ENCODE data around the gene ADH5. TPM values are rescaled to one million over a fixed set of nuclear protein-coding genes. Genes with fewer than 3 reads are reported as not detected.
"Not testable (repeated sequence)": the region's sequence is repeated elsewhere in the genome, so short reads cannot be mapped to it uniquely, and the experiment has no call there.

Gene ADH5
- total and polyA plus RNA-seq, 7 donors, result 59.8 to 108 (median 75.1) TPM

DNA sequence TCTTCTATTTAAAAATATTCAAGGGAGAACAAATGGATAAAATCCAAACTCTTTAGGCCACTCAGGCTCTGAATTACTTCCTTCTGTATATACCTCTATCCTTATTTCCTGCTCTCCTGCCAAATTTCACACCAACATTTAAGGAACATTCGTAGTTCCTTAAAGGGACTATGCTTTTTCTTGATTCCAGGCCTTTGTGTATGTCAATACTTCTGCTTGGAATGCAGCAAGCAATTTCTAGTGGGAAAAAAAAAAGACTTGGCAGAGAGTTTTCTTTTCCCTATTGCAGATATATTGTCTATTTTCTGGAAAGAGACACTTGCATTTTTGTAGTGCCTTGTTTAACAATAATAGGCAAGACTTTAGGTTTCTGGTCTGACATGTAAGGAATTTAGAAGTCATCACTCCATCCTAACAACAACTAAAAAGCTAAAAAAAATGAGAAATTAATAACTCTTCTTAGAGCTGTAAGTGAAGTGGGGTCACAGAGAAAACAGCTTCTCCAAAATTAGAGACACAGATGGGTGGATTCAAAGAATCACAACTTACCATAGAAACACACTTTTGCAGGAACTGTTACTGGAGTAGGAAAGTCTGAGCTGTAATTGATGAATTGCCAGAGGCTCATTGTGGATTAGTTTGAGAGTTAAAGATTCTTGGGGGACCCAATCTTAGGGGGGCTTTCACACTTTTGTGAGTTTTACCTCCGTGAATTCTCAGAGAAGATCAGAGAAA is 2.1 kb upstream of the ADH5 start:
- DNase-seq (no peak), ATAC-seq (no peak)
- H3K27me3 ChIP-seq (ENCODE audit: insufficient read depth in 3 of 3, low read length in 2 of 3), result no peaks in the 10 kb centered on the region
- no peak for TF ChIP-seq CTCF (IDR thresholded peaks at IDR 0.05)
- H3K36me3 ChIP-seq (ENCODE audit: insufficient read depth in 1 of 2, low read depth in 1 of 2), result no peaks in the 10 kb centered on the region
- H3K27ac ChIP-seq, result no peak overlapping the region
- 68 to 82% (median 80%) methylated on average over 2 of the region's 2 CpGs for WGBS, 3 donors
- intact Hi-C loops (cut with DNase I), result no loop called here
- peak overlapping the region; percentile 90 for H3K4me3 ChIP-seq
- peaks cover 23% of the 10 kb centered on the region for H3K4me1 ChIP-seq
- H3K9me3 ChIP-seq, result no peaks in the 10 kb centered on the region

- intact Hi-C loops (cut with DNase I), result loop anchor here (5.0 to 10.0 kb wide), 2 partner anchors 153 to 156 kb away; no protein-coding TSS in a partner anchor
- H3K9me3 ChIP-seq, result no peaks in the 10 kb centered on the region
- WGBS, 3 donors, result 5 to 11% (median 5%) methylated on average over 14 to 15 of the region's 15 CpGs
- peak overlapping the region; percentile 90 for H3K4me3 ChIP-seq
- H3K4me1 ChIP-seq, result peaks cover 23% of the 10 kb centered on the region
- peak overlapping the region; percentile 94 for H3K27ac ChIP-seq
- ATAC-seq (peak; percentile 52 to 81 (median 72)), DNase-seq (peak; percentile 65 to 86)
- H3K27me3 ChIP-seq (ENCODE audit: insufficient read depth in 3 of 3, low read length in 2 of 3), result no peaks in the 10 kb centered on the region
- H3K36me3 ChIP-seq (ENCODE audit: insufficient read depth in 1 of 2, low read depth in 1 of 2), result peaks cover 7 to 26% of the 10 kb centered on the region in 2 donors
- no peak for TF ChIP-seq CTCF (IDR thresholded peaks at IDR 0.05)
These were observed 552 bp downstream of the ADH5 start for GRCh38 chr4:99088023-99088449.

DNA sequence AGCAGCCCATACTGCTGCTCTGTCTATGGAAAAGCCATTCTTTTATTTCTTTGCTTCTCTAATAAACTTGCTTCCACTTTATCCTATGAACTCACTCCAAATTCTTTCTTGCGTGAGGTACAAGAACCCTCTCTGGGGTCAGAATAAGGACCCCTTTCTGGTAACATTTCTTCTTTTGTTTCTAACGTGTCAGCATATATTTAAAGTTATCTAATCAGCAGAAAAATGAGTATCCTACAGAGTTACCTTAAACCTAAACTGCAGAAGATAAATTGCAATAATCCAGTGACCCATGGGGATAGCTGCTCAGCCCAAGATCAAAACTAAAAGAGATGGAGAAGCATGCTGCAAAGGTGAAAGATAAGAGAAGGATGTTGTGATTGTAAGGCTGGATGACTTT is 4.0 kb downstream of the ADH5 start:
- Histone ChIP-seq H3K36me3 (ENCODE audit: insufficient read depth in 1 of 2, low read depth in 1 of 2) (peaks cover 14 to 60% of the 10 kb centered on the region in 2 donors), H3K9me3 (no peaks in the 10 kb centered on the region), H3K27ac (no peak overlapping the region), H3K4me1 (peaks cover 14% of the 10 kb centered on the region), H3K27me3 (ENCODE audit: insufficient read depth in 3 of 3, low read length in 2 of 3) (no peaks in the 10 kb centered on the region), H3K4me3 (no peak overlapping the region)
- WGBS, 3 donors, result 85 to 95% (median 90%) methylated on average over 2 of the region's 2 CpGs
- intact Hi-C loops (cut with DNase I), result loop anchor here in 1 of 2 donors (10.0 kb wide), 1 partner anchor 150 kb away; no protein-coding TSS in a partner anchor
- ATAC-seq, result no peak
- no peak for DNase-seq
- TF ChIP-seq CTCF (IDR thresholded peaks at IDR 0.05), result no peak

GRCh38 chr4:99082192-99082591 is 6.4 kb downstream of the ADH5 start:
- ATAC-seq, result no peak
- no peak overlapping the region for H3K4me3 ChIP-seq
- no peak for DNase-seq
- peaks cover 15 to 84% of the 10 kb centered on the region in 2 donors for H3K36me3 ChIP-seq (ENCODE audit: insufficient read depth in 1 of 2, low read depth in 1 of 2)
- no peak for TF ChIP-seq CTCF (IDR thresholded peaks at IDR 0.05)
- 73 to 84% (median 74%) methylated on average over 5 of the region's 5 CpGs for WGBS, 3 donors
- H3K27ac ChIP-seq, result no peak overlapping the region
- peaks cover 7% of the 10 kb centered on the region for H3K4me1 ChIP-seq
- intact Hi-C loops (cut with DNase I), result loop anchor here in 1 of 2 donors (10.0 kb wide), 1 partner anchor 147 kb away; no protein-coding TSS in a partner anchor
- H3K27me3 ChIP-seq (ENCODE audit: insufficient read depth in 3 of 3, low read length in 2 of 3), result no peaks in the 10 kb centered on the region
- H3K9me3 ChIP-seq, result no peaks in the 10 kb centered on the region

- not testable (repeated sequence) for H3K4me3 ChIP-seq; H3K4me1 ChIP-seq; H3K27me3 ChIP-seq (ENCODE audit: insufficient read depth in 3 of 3, low read length in 2 of 3); H3K27ac ChIP-seq; H3K9me3 ChIP-seq; ATAC-seq; DNase-seq
- WGBS, 3 donors, result 59 to 75% (median 72%) methylated on average over 6 of the region's 6 CpGs
- intact Hi-C loops (cut with DNase I), result loop anchor here in 1 of 2 donors (10.0 kb wide), 1 partner anchor 146 kb away; no protein-coding TSS in a partner anchor
- peaks cover 19 to 98% of the 10 kb centered on the region in 2 donors for H3K36me3 ChIP-seq (ENCODE audit: insufficient read depth in 1 of 2, low read depth in 1 of 2)
These were observed 7.7 kb downstream of the ADH5 start for GRCh38 chr4:99080869-99081268.
